ENCODE results near the gene TSHZ2. TPM values are rescaled to one million over a fixed set of nuclear protein-coding genes. Genes with fewer than 3 reads are reported as not detected.
"Not testable (repeated sequence)": the region's sequence is repeated elsewhere in the genome, so short reads cannot be mapped to it uniquely, and the experiment has no call there.

Gene TSHZ2
- total RNA-seq, 4 donors from 2014 or later = 1.9 to 12.9 (median 5.0) TPM

- DNase-seq = no peak
- H3K9me3 ChIP-seq = no peaks in the 10 kb centered on the region
- 57 to 86% methylated on average over 4 to 5 of the region's 5 CpGs for WGBS, 2 donors (ENCODE audit: low coverage in 1 of 2)
- intact Hi-C loops (cut with DNase I; ENCODE audit: low total_unique reads) = no loop called here
- H3K4me3 ChIP-seq = no peak overlapping the region
- TF ChIP-seq CTCF (IDR thresholded peaks at IDR 0.05) (no peak), POLR2AphosphoS5 (IDR thresholded peaks at IDR 0.05) (no peak), POLR2A (IDR thresholded peaks at IDR 0.05) (no peak), EP300 (IDR thresholded peaks at IDR 0.05; ENCODE audit: low read depth) (no peak)
- H3K36me3 ChIP-seq = no peaks in the 10 kb centered on the region
- H3K4me1 ChIP-seq = no peaks in the 10 kb centered on the region
- no peaks in the 10 kb centered on the region for H3K27me3 ChIP-seq
- in situ Hi-C loops (cut with MboI; ENCODE audit: low pct_ligation_motif_present in 1 of 4, low pct_unique_long_range_greater_than_20kb in 1 of 4, low sequenced_read_pairs in 3 of 4) = no loop called here
- no peak overlapping the region for H3K27ac ChIP-seq
These were observed 113.6 kb downstream of the TSHZ2 start for GRCh38 chr20:53085720-53086119.

- intact Hi-C loops (cut with DNase I; ENCODE audit: low total_unique reads) = no loop called here
- Histone ChIP-seq H3K36me3 (no peaks in the 10 kb centered on the region), H3K4me3 (no peak overlapping the region), H3K4me1 (no peaks in the 10 kb centered on the region), H3K27ac (peak overlapping the region in 2 of 4 donors; percentile 9 to 34), H3K9me3 (no peaks in the 10 kb centered on the region), H3K27me3 (no peaks in the 10 kb centered on the region)
- TF ChIP-seq POLR2AphosphoS5 (IDR thresholded peaks at IDR 0.05) (peak in 1 of 3 donors; percentile 46), POLR2A (IDR thresholded peaks at IDR 0.05) (no peak)
- no peak for DNase-seq
- in situ Hi-C loops (cut with MboI; ENCODE audit: low pct_ligation_motif_present in 1 of 4, low pct_unique_long_range_greater_than_20kb in 1 of 4, low sequenced_read_pairs in 3 of 4) = no loop called here
- WGBS, 2 donors (ENCODE audit: low coverage in 1 of 2) = 74 to 77% methylated on average over 7 to 8 of the region's 8 CpGs
These were observed 115.0 kb downstream of the TSHZ2 start for GRCh38 chr20:53087037-53087777.

DNA sequence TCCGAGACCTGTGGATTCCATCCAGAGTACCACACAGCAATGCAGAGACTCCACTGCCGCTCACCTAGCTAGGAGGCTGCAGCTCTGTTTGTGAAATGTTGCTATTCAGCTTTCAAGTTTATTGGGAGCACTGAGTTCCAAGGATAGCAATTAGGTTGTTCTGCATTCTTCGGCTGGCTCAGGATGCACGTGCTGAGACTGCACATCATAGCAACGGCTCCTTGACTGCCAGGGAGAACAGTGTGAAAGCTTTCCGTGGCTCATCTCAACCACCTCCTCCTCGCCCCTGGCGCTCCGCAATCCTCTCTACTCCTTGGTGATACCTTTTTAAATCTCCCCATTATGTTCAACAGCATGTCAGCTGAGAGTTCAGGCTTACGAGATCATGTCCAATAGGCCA is 116.6 kb downstream of the TSHZ2 start:
- intact Hi-C loops (cut with DNase I; ENCODE audit: low total_unique reads) = no loop called here
- in situ Hi-C loops (cut with MboI; ENCODE audit: low pct_ligation_motif_present in 1 of 4, low pct_unique_long_range_greater_than_20kb in 1 of 4, low sequenced_read_pairs in 3 of 4) = no loop called here
- no peak for TF ChIP-seq POLR2A (IDR thresholded peaks at IDR 0.05)
- TF ChIP-seq CTCF (IDR thresholded peaks at IDR 0.05) = no peak
- no peak for TF ChIP-seq POLR2AphosphoS5 (IDR thresholded peaks at IDR 0.05)
- no peak for TF ChIP-seq EP300 (IDR thresholded peaks at IDR 0.05; ENCODE audit: low read depth)
- Histone ChIP-seq H3K27me3 (no peaks in the 10 kb centered on the region), H3K4me3 (no peak overlapping the region), H3K9me3 (no peaks in the 10 kb centered on the region), H3K4me1 (no peaks in the 10 kb centered on the region), H3K36me3 (no peaks in the 10 kb centered on the region), H3K27ac (no peak overlapping the region)
- 77 to 85% methylated on average over 5 to 10 of the region's 10 CpGs for WGBS, 2 donors (ENCODE audit: low coverage in 1 of 2)
- DNase-seq = no peak

GRCh38 chr20:53089851-53090250 is 117.7 kb downstream of the TSHZ2 start:
- DNase-seq; H3K27ac ChIP-seq; H3K4me3 ChIP-seq; in situ Hi-C loops (cut with MboI; ENCODE audit: low pct_ligation_motif_present in 1 of 4, low pct_unique_long_range_greater_than_20kb in 1 of 4, low sequenced_read_pairs in 3 of 4); intact Hi-C loops (cut with DNase I; ENCODE audit: low total_unique reads); H3K9me3 ChIP-seq; H3K36me3 ChIP-seq; H3K4me1 ChIP-seq; H3K27me3 ChIP-seq: not testable (repeated sequence)
- 74% methylated on average over 1 of the region's 1 CpG; no CpG with 5 or more reads in 1 of the 2 donors for WGBS, 2 donors (ENCODE audit: low coverage in 1 of 2)

GRCh38 chr20:53091789-53092188 is 119.6 kb downstream of the TSHZ2 start:
- Histone ChIP-seq H3K27ac (no peak overlapping the region), H3K9me3 (no peaks in the 10 kb centered on the region), H3K4me1 (no peaks in the 10 kb centered on the region), H3K27me3 (no peaks in the 10 kb centered on the region), H3K4me3 (no peak overlapping the region), H3K36me3 (no peaks in the 10 kb centered on the region)
- 83 to 94% methylated on average over 3 to 4 of the region's 4 CpGs for WGBS, 2 donors (ENCODE audit: low coverage in 1 of 2)
- no peak for DNase-seq
- no peak for TF ChIP-seq EP300 (IDR thresholded peaks at IDR 0.05; ENCODE audit: low read depth)
- no peak for TF ChIP-seq CTCF (IDR thresholded peaks at IDR 0.05)
- TF ChIP-seq POLR2A (IDR thresholded peaks at IDR 0.05) = no peak
- TF ChIP-seq POLR2AphosphoS5 (IDR thresholded peaks at IDR 0.05) = no peak
- intact Hi-C loops (cut with DNase I; ENCODE audit: low total_unique reads) (no loop called here), in situ Hi-C loops (cut with MboI; ENCODE audit: low pct_ligation_motif_present in 1 of 4, low pct_unique_long_range_greater_than_20kb in 1 of 4, low sequenced_read_pairs in 3 of 4) (no loop called here)
